ENCODE measurements around the gene KIF4B. TPM values are rescaled to one million over a fixed set of nuclear protein-coding genes. Genes with fewer than 3 reads are reported as not detected.

KIF4B gene
- total RNA-seq, 4 donors from 2014 or later, result under 0.01 to 0.17 TPM; not detected in 2

DNA sequence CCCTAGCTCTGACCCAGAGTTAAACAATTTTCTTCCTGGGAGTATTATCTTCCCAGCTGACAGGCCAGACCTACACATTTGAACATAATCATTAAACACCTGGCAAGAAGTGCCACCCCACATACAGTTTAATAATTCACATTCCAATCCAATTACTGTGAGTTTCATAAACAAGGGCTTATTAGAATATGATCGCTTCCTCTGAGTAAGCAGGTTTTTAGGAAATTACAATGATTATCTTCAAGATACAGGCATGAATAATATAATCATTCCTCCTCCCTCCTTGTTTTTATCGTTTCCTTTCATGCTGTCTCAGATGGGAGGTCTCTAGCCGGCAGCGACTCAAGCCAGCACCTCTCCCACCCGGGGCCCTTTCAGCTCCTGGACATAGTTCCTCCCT is 15.8 kb upstream of the KIF4B start:
- TF ChIP-seq, protein P1, sequence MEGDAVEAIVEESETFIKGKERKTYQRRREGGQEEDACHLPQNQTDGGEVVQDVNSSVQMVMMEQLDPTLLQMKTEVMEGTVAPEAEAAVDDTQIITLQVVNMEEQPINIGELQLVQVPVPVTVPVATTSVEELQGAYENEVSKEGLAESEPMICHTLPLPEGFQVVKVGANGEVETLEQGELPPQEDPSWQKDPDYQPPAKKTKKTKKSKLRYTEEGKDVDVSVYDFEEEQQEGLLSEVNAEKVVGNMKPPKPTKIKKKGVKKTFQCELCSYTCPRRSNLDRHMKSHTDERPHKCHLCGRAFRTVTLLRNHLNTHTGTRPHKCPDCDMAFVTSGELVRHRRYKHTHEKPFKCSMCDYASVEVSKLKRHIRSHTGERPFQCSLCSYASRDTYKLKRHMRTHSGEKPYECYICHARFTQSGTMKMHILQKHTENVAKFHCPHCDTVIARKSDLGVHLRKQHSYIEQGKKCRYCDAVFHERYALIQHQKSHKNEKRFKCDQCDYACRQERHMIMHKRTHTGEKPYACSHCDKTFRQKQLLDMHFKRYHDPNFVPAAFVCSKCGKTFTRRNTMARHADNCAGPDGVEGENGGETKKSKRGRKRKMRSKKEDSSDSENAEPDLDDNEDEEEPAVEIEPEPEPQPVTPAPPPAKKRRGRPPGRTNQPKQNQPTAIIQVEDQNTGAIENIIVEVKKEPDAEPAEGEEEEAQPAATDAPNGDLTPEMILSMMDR (IDR thresholded peaks at IDR 0.05; ENCODE audit: low read depth), result no peak

- TF ChIP-seq, protein P1 (IDR thresholded peaks at IDR 0.05; ENCODE audit: low read depth), result no peak
These were observed 13.7 kb upstream of the KIF4B start for GRCh38 chr5:154999865-155000264.

- TF ChIP-seq, protein P1 (IDR thresholded peaks at IDR 0.05; ENCODE audit: low read depth), result no peak
These were observed 12.0 kb upstream of the KIF4B start for GRCh38 chr5:155001523-155001922.

- TF ChIP-seq, protein P1 (IDR thresholded peaks at IDR 0.05; ENCODE audit: low read depth), result no peak
These were observed 9.3 kb upstream of the KIF4B start for GRCh38 chr5:155004138-155004744.

GRCh38 chr5:155008669-155009068 is 4.9 kb upstream of the KIF4B start:
- TF ChIP-seq, protein P1 (IDR thresholded peaks at IDR 0.05; ENCODE audit: low read depth), result no peak

- TF ChIP-seq, protein P1 (IDR thresholded peaks at IDR 0.05; ENCODE audit: low read depth), result no peak
These were observed 2.7 kb upstream of the KIF4B start for GRCh38 chr5:155010881-155011280.

GRCh38 chr5:155015239-155015638 is 1.7 kb downstream of the KIF4B start:
- TF ChIP-seq, protein P1 (IDR thresholded peaks at IDR 0.05; ENCODE audit: low read depth), result no peak
